Measurements from ENCODE around the gene KCNH5.

Gene KCNH5

GRCh38 chr14:62673014-62673755 is 372.1 kb downstream of the KCNH5 start:
- DNase-seq (ENCODE audit: low read depth): no peak

GRCh38 chr14:62670526-62670925 is 374.7 kb downstream of the KCNH5 start:
- peak; percentile 24 for DNase-seq (ENCODE audit: low read depth)

DNA sequence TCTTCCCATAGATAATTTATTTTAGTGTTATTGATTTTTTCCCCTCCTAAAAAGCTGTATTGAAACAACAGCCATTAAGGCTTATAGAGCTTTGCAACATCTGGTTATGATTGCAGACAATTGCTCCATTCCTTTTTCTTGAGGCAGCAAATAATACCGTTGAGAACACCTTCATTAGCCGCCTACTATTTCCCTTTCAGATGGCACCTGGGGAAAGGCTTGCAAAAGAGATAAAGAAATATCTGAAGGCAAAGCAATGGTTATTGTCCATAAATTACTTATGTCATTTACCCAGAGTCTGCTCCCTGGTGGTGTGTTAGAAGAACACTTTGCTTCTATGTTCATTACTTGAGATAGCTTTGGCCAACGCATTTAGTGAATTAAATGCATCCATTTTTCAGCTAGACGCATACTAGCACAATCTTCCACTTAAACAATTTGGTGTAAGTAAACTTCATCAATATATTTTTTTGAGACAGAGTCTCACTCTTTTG is 377.8 kb downstream of the KCNH5 start:
- peak; percentile 8 for DNase-seq (ENCODE audit: low read depth)

DNA sequence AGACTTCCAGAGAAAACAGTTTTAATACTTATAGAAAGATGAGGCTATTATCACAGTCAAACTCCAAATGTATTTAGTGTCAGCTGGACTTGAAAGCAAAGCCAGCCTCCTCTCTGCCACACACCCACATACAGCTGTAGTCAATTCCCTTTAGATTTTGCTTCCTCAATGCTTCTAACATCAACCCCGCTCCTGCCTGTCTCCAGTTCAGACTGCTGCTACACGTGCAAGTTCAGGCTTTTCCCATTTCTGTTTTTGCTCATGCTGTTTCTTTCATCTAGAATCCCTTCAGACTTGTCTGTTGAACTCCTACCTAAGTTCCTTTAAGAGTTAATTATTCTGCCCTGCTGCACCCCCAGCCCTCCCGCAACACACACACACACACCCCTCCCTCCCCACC is 380.0 kb downstream of the KCNH5 start:
- no peak for DNase-seq (ENCODE audit: low read depth)

GRCh38 chr14:62663456-62663821 is 381.8 kb downstream of the KCNH5 start:
- no peak for DNase-seq (ENCODE audit: low read depth)

- DNase-seq (ENCODE audit: low read depth): no peak
These were observed 382.3 kb downstream of the KCNH5 start for GRCh38 chr14:62662811-62663455.

GRCh38 chr14:62661818-62662217 is 383.4 kb downstream of the KCNH5 start:
- peak; percentile 37 for DNase-seq (ENCODE audit: low read depth)

GRCh38 chr14:62658631-62659030 is 386.6 kb downstream of the KCNH5 start:
- no peak for DNase-seq (ENCODE audit: low read depth)

- no peak for DNase-seq (ENCODE audit: low read depth)
These were observed 387.9 kb downstream of the KCNH5 start for GRCh38 chr14:62657376-62657775.

- no peak for DNase-seq (ENCODE audit: low read depth)
These were observed 390.1 kb downstream of the KCNH5 start for GRCh38 chr14:62655166-62655565.

DNA sequence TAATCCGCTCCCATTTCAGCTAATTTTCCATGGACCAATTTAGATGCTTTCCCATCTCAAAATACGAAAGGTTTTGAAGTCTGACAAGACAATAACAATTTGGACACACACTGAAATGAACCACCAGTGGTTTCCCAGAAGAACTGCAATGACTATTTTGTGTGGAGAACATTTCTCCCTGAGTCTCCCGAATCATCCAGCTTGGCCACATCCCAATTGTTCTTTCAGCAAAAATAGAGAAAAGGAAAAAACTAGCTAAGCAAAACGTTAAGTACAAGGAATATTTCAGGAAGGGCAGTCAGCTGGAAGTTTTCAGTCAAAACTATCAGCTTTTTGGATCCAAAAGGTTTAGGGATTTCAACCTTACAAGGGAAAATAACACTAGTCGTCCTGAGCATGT is 390.6 kb downstream of the KCNH5 start:
- no peak for DNase-seq (ENCODE audit: low read depth)

Measured in ELR (cell line).